GM19193 (cell line): ENCODE results near the gene KLK13.

ENCODE experiments used
- POLR2A ChIP-seq: IDR thresholded peaks from 4 replicates; pipeline ENCODE4 v1.6.1; 2011; ENCODE audit not compliant: insufficient read depth, insufficient read length; ENCODE audit errors: extremely low read depth

The KLK13 gene

DNA sequence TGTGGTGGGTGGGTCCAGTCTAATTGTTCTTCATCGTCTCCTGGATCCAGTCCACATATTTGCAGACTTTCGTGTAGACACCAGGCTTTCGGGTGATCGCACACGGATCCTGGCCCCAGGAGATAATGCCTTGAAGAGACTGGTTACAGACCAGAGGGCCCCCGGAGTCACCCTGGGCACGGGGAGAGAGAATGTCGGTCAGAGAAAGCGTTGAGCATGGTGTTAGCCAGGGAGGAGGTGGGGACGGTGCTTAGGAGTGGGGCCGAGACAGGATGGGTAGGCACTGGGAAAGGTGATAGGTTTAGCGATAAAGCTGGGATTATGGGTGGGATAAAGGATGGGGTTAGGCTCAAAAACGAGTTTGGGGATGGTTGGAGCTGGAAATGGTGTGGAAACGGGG is 42.4 kb downstream of the KLK13 start:
- TF ChIP-seq POLR2A: no peak

DNA sequence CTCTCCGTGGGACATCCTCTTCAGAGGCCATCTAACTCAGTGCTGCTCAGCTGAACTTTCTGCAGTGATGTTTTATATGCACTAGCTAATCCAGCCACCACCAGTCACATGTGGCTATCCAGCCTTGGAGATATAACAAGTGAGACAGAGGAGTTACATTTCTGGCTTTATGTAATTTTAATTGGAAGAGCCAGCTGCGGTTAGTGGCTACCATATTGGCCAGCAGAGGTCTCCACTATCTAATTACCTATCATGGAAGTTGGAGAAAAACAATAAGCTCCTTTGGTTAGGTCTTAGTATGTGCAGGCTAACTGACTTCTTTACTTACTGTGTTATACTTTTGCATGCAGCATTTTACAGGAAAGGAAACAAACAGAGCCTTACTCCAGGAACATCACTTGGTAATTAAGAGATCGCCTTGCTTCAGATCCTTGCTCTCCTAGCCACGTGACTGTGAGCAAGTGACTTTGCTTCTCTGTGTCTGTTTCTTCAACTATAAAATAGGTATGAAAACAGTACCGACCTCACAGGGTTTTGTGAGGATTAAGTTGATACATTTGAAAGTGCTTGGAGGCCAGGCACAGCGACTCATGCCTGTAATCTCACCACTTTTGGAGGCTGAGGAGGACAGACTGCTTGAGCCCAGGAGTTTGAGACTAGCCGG is 43.8 kb downstream of the KLK13 start:
- TF ChIP-seq POLR2A: no peak

DNA sequence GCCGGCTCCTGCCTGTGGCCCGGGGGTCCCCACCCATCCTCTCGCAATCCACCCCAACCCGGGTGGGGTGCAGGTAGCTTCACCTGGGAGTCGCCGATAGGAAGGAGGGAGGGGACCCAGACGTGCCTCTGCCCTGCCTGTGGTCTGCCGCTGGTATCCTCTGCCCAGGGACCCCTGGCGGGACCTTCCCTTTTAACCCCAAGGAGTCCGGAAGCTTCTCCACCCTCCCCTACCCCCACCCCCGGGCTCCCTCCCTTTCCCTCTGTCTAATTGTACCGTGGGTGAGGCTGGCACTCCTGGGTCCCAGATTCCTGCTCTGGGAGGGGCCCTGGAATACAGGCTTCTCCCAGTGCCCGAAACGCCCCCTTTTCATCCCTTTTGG is 45.4 kb downstream of the KLK13 start, which contains the start of gene KLK10:
Gene KLK10 (minus strand): TSS at position 166 of the 382 bp plus-strand sequence. CDS start 579 bp downstream, outside the sequence.
- no peak for TF ChIP-seq POLR2A

DNA sequence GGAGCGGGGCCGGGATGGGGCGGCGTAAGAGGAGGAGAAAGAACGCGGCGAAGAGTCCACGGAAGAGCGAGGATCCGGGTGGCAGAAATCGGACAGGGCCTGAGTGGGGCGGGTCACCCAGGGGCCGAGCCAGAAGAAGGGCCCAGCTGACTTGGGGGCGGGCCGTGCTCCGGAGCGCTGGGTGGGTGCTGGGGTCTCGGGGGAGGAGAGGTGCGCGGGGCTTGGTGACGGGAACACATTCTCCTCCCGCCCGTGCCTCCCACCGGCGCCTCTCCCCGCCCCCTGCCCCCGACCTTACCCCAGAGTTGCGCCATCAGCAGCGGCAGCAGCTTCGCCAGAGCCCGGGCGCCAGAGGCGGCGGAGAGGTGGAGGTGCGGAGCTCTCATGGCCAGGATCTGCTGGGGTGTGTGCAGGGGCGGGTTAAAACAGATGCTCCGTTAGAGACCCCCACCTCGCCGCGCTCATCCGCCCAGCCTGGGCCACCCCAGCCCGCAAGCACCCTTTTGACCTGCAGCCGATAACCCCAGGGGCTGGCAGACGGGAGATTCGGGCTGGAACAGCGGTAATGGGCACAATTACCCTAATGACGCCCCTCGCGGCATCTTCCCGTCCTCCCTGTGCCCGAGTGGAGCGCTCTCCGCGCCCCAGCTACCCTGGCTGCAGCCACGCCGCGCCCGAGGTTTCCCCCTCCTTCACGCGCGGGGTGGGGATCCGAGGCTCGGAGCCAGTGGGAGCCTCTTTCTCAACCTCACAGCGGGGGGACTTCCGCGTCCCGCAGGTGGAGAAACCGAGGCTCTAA is 45.9 kb downstream of the KLK13 start:
- no peak for TF ChIP-seq POLR2A

DNA sequence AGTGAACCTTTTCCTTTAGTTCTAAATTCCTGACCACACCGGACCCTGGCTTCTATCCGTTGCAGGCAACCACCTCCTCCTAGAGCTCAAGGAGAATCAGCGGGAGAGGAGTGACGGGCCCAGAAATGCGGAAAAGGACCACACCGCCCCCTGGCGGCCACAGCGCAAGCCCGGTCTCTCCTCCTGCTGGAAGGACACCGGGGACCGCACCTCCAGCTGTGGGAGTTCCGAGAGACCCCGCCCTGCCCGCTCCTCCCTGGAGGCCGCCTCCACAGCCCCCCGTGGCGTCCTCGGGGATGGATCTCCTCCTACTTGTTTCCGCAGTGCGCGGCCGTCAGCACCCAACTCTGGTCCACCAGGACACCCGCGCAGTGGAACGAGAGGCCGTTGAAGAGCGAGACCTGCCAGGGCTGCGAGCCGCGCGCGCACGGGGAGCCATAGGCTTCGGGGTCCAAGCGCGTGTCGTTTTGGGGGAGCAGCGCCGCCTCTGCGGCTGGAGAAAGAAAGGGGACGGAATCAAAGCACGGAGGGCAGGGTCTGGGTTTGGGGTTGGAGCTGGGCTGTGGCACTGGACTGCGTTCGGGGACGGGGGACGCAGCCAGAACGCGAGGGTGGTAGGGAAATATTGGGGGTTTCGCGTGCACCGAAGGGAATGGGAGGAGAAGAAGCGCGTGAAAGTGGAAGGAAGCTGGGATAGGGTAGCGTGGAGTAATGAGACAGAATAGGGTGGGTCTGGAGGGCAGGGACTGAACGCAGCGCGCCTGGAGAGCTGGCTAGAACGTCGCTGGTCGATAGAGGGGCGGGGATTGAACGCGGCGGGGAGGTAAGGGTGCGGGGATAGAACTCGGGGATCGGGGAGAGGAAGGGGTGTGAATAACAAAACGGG is 47.9 kb downstream of the KLK13 start:
- TF ChIP-seq POLR2A: no peak

DNA sequence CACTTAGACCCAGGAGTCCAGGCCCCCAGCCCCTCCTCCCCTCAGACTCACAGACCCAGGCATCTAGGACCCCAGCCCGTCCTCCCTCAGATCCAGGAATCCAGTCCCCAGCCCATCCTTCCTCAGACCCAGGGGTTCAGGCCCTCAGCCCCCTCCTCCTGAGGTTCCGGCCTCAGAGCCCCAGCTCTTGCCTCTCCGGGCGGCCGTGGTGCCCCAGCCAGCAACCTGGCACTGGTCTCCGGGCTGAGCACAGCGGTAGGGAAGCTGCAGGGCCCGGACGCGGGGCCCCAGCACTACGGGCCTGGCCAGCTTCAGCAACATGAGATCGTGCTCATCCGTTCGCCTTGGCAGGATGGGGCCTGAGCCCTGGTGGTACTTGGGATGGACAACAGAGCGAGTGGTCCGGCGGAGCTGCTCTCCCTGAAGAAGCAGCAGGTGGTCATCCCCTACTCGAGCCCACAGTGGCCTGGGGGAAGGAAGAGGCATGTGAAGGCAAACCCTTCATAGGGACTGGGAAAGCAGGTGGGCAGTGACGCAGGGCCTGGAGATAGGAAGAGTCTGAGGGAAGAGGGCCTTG is 49.1 kb downstream of the KLK13 start:
- no peak for TF ChIP-seq POLR2A

DNA sequence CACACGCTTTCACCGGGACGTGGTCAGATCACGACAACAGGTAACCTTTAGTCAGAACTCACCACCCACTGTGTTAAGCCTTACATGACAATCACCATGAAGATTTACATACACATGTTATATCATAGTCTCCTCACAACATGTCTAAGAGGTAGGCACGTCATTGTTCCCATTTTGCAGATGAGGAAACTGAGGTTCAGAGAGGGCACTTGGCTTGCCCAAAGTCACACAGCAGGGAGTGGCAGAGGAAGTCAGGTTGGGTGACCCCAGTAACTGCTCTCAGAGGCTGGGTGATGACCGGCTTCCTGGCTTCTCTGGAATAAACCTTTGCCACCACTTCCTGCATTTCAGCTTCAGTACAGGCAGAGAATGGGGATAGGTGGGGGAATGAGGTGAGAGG is 50.6 kb downstream of the KLK13 start:
- no peak for TF ChIP-seq POLR2A

DNA sequence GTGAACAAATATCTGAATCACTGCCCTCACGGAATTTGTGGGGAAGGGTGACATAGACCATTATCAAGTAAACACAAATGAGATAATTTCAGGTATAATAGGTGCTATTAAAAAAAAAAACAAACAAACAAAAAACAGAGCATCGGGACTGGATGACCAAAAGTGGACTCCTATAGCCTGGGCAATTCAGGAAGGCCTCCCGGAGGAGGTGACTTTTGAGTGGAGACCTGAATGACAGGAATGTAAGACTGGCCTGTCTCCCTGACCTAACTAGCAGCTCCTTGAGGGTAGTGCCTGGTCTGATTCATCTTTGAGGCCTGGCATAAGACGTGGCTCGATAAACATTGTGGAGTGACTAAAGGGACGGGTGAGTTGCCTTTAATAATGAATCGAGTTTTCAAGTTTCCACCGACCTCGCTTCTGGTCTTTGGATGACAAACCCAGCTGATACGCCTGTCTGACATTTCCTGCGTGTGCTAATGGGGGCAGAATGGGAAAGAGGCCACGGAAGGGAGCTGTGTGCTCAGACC is 52.2 kb downstream of the KLK13 start:
- TF ChIP-seq POLR2A: no peak

DNA sequence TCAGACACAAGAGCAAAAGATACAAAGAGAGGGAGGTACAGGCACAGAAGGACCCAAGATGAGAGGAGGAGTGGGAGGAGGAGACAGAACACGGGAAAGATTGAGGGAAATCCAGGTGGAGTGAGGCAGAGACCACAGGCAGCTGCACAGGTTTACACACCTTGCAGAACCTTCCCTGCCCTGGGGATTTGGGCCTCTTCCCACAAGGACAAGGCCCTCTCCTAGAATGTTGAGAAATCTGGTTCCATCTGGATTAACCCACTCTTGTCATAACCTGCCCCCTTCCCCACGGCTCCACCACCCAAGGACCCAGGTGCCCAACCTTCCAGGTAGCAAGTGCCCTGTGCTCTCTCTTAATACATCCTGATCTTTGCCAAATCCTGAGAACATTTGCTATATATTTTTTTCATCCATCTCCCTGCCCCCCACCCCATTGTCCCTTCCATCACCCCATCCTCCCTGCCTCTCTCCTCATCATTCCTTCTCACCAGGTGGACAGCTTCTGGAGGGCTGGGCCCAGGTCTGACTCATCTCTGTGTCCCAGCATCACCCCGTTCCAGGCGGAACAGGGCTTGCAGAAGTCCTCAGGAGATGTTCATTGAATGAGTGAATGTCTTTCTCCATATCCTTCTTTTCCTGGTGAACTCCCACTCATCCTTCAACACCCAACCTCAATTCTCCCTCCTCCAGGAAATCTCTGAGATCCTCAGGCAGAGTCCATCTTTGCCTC is 54.7 kb downstream of the KLK13 start:
- TF ChIP-seq POLR2A: no peak

DNA sequence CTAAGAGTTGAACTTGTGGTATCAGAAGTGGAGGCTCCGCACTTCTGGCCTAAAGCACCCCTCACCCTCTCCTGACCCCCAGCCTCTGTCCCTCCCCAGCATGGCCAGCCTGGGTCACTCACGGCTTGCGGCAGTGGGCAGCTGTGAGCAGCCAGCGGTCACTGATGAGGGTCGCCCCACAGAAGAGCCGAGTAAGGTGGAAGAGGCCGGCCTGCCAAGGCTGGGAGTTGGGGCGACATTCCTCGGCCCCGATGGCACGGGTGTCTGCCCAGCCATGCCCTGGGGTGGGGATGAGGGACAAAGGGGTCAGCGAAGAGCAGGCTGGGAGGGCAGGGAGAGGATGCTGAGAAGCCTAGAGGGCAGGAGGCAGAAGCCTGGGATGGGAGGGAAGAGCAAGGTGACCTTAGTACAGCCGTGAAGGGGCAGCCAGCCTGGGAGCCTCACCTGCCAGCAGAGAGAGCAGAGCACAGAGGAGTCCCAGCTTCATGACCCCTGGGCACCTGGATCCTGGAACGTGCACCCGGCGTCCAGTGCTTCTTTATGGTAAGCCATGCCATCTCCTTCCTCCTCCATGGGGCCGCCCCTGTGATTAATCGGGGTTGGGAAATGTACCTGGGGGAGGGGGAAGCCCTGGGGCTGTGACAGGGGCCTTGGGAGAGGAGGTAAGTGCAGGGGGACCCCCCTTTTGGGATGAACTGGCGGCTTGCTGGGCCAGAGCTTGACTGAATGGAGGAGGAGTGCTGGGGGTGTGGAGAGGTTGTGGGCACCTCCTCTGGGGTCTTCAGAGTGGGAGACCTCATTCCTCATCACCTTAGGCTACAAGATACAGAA is 55.6 kb downstream of the KLK13 start:
- TF ChIP-seq POLR2A: no peak

DNA sequence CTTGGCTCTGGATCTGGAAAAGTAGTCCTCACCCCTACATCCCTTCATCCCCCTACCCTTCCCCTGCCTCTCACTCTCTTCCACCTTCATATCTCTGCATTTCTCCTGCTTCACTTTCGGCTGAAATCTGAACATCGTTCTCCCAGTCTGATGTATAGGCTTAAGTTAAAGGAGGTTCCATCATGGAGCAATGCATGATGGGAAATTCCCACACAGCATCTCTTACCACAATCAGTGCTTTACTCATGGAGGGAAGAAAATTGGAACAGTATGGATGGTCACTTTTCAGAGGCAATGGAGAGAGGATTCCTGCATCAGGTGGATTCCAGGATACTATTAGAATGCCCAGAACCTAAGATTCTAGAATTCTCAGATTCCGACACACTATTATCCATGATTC is 57.4 kb downstream of the KLK13 start:
- no peak for TF ChIP-seq POLR2A

DNA sequence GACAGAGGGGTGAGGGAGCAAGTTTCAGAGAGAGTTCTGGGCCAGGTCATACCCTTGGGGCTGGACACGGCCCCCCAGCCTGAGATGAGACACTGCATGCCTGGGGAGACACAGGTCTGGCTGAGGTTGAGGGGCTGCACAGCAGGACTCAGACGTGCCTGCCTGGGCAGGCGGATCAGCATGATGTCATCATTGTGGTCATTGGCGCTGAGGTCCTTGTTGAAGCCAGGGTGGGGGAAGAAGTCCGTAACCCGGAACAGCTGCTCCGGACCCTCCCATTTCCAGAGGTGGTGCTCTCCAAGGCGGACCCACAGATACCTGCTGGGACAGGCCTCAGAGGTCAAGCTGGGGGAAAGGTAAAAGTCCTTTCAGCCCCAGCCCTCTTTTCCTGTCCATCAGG is 58.5 kb downstream of the KLK13 start:
- no peak for TF ChIP-seq POLR2A
